ENCODE results near the gene ATXN2. TPM values are rescaled to one million over a fixed set of nuclear protein-coding genes. Genes with fewer than 3 reads are reported as not detected.
"Not testable (repeated sequence)": the region's sequence is repeated elsewhere in the genome, so short reads cannot be mapped to it uniquely, and the experiment has no call there.

ATXN2 gene
- total RNA-seq, 1 donor from 2014 or later, result 71.0 TPM

- Mint-ChIP-seq H3K9me3 (no peaks in the 10 kb centered on the region), H3K4me1 (no peaks in the 10 kb centered on the region), H3K4me3 (no peak overlapping the region), H3K27me3 (ENCODE audit: low read depth) (no peaks in the 10 kb centered on the region), H3K36me3 (ENCODE audit: low read depth) (peaks cover 5% of the 10 kb centered on the region), H3K27ac (ENCODE audit: unreplicated experiment) (no peak overlapping the region)
- no peak for TF ChIP-seq CTCF (conservative IDR thresholded peaks at IDR 0.05)
- no peak for DNase-seq (ENCODE audit: low read depth, low spot score)
Observed at GRCh38 chr12:111469401-111469800, 129.7 kb downstream of the ATXN2 start.

GRCh38 chr12:111467857-111468241, 131.3 kb downstream of the ATXN2 start:
- peaks cover 2% of the 10 kb centered on the region for H3K36me3 Mint-ChIP-seq (ENCODE audit: low read depth)
- TF ChIP-seq CTCF (conservative IDR thresholded peaks at IDR 0.05), result no peak
- H3K9me3 Mint-ChIP-seq, result no peaks in the 10 kb centered on the region
- H3K27ac Mint-ChIP-seq (ENCODE audit: unreplicated experiment), result no peak overlapping the region
- H3K4me3 Mint-ChIP-seq, result no peak overlapping the region
- H3K27me3 Mint-ChIP-seq (ENCODE audit: low read depth), result no peaks in the 10 kb centered on the region
- DNase-seq (ENCODE audit: low read depth, low spot score), result no peak
- H3K4me1 Mint-ChIP-seq, result no peaks in the 10 kb centered on the region

GRCh38 chr12:111467092-111467856, 131.8 kb downstream of the ATXN2 start:
- Mint-ChIP-seq H3K36me3 (ENCODE audit: low read depth) (peaks cover 2% of the 10 kb centered on the region), H3K4me1 (no peaks in the 10 kb centered on the region), H3K9me3 (no peaks in the 10 kb centered on the region), H3K27me3 (ENCODE audit: low read depth) (no peaks in the 10 kb centered on the region), H3K4me3 (no peak overlapping the region), H3K27ac (ENCODE audit: unreplicated experiment) (no peak overlapping the region)
- DNase-seq (ENCODE audit: low read depth, low spot score), result no peak
- no peak for TF ChIP-seq CTCF (conservative IDR thresholded peaks at IDR 0.05)

DNA sequence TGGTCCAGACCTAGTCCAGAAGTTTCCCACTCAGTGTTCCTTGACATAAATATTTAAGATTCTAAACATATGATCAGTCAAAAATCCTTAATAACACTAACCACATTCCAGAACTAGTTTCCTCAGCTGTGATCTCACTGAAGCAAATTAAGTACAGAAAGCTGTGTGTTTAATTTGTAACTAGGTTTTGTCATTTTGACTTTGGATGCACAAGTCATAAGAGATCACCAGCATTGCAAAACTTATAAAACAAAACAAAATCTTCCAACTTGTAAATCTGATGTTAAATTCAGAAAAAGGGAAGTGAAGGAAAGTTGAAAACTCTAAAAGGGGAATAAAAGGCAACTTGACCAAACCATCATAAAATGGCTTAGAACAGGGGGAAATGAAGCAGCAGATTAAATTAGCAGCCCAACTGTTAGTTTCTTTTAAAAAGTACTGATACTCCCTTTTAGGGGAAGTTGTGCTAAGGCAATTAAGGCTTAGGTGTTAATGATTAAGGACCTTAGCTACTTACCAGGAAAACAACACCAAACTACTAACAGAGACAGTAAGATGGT, 136.8 kb downstream of the ATXN2 start:
- DNase-seq (ENCODE audit: low read depth, low spot score), result no peak
- Mint-ChIP-seq H3K4me3 (no peak overlapping the region), H3K9me3 (no peaks in the 10 kb centered on the region), H3K4me1 (no peaks in the 10 kb centered on the region), H3K36me3 (ENCODE audit: low read depth) (peaks cover 4% of the 10 kb centered on the region), H3K27ac (ENCODE audit: unreplicated experiment) (no peak overlapping the region), H3K27me3 (ENCODE audit: low read depth) (no peaks in the 10 kb centered on the region)
- no peak for TF ChIP-seq CTCF (conservative IDR thresholded peaks at IDR 0.05)

GRCh38 chr12:111460111-111460510, 139.0 kb downstream of the ATXN2 start:
- H3K27me3 Mint-ChIP-seq (ENCODE audit: low read depth); H3K4me1 Mint-ChIP-seq; H3K4me3 Mint-ChIP-seq: not testable (repeated sequence)

DNA sequence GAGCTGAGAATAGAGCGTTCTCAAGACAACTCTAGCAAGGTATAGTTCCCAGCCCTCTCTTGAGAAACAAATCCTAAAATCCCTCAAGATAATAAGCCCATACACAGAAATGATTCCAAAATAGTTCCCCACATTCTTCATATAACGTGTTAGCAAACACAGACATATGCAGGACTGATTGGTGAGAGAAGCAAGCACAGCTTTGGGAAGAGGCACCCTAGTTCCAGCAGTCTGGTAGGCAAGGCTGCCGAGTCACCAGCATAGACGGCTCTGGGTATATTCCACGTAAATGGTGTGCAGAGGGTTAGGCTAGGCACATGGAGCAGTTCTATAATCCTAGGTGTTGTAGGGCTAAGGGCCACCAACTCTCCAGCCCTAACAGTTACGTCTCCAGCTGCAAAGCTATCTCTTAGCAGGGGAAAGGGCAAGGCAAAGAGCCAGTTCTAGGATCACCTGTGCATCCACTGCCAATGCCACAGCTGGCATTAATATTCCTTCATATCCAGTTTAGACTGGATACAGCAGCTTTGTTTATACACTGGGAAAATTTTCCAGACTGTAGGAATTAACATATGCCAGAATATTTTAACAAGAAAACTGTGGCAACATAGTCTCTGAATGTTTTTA, 140.5 kb downstream of the ATXN2 start:
- Mint-ChIP-seq H3K27me3 (ENCODE audit: low read depth) (no peaks in the 10 kb centered on the region), H3K4me1 (no peaks in the 10 kb centered on the region), H3K9me3 (no peaks in the 10 kb centered on the region), H3K27ac (ENCODE audit: unreplicated experiment) (peak overlapping the region; percentile 8), H3K4me3 (no peak overlapping the region), H3K36me3 (ENCODE audit: low read depth) (peaks cover 10% of the 10 kb centered on the region)
- no peak for TF ChIP-seq CTCF (conservative IDR thresholded peaks at IDR 0.05)
- DNase-seq (ENCODE audit: low read depth, low spot score), result no peak

More at GRCh38 chr12:111460111-111460510, 139.0 kb downstream of the ATXN2 start:
- not testable (repeated sequence) for H3K9me3 Mint-ChIP-seq; DNase-seq (ENCODE audit: low read depth, low spot score); H3K27ac Mint-ChIP-seq (ENCODE audit: unreplicated experiment)
- peaks cover 10% of the 10 kb centered on the region for H3K36me3 Mint-ChIP-seq (ENCODE audit: low read depth)

Data from neural crest cell (in vitro differentiated cells).